ENCODE measurements around the gene MRTO4. TPM values are rescaled to one million over a fixed set of nuclear protein-coding genes. Genes with fewer than 3 reads are reported as not detected.
"Not testable (repeated sequence)": the region's sequence is repeated elsewhere in the genome, so short reads cannot be mapped to it uniquely, and the experiment has no call there.

The MRTO4 gene
- total RNA-seq: 33.5 TPM
- long read RNA-seq, transcript MRTO4-201 (8 exons, 2,315 nt): major isoform, 66 of 83 reads
- long read RNA-seq, partial matches to known transcripts: 2 of 83 reads
- long read RNA-seq, other reads (novel, unspliced or antisense): 15 of 83 reads

GRCh38 chr1:19251305-19252196 lies at the start of gene MRTO4, which contains the start of gene EMC1:
Gene MRTO4 (plus strand): TSS chr1:19251805. CDS start chr1:19251836, 31 bp downstream.
Gene EMC1 (minus strand): TSS chr1:19251524. CDS start chr1:19251509, 15 bp downstream.
- peak; percentile 95 for DNase-seq (ENCODE audit: low spot score)

- DNase-seq (ENCODE audit: low spot score): no peak
These were observed 49.2 kb upstream of the MRTO4 start for GRCh38 chr1:19202396-19202795.

- no peak for DNase-seq (ENCODE audit: low spot score)
These were observed 48.2 kb upstream of the MRTO4 start for GRCh38 chr1:19203440-19203839.

DNA sequence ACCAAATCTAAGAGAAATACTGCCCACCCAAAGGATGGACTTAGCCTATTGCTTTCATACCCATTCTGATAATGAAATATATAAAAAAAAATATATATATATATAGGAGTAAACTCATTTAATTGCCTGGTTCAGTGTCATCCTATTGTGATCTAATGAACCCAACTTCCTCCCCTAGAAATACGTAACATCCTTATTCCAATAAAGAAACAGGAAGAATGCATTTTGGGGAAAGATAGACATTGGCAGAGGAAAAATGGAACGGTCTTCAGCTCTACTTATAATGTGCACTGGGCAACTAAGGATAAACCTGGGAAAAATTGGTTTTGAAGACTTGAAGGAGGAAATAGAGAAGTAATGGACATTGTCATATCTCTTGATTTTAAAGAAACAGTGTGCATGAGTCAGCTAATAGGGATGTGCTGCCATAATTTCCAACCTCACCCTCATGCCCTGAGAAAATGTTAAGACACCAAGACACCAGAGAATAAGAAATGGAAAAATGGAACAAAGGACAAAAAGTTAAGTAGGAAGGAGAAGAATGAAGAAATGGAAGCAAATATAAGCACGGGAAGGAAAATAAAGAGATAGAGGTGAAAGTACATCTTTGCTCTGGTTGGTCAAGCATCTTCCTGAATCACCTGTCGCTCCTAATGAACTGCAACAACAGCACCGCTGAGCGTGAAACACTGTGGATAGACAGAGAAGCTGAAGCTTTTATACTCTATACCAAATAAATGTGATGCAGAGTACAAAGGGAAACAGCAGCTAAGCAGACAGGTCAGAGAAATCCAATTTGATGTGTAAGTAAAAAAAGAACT lies 46.9 kb upstream of the MRTO4 start:
- no peak for DNase-seq (ENCODE audit: low spot score)

- no peak for DNase-seq (ENCODE audit: low spot score)
These were observed 46.2 kb upstream of the MRTO4 start for GRCh38 chr1:19205403-19205802.

- DNase-seq (ENCODE audit: low spot score): no peak
These were observed 45.8 kb upstream of the MRTO4 start for GRCh38 chr1:19205845-19206244.

- DNase-seq (ENCODE audit: low spot score): no peak
These were observed 44.7 kb upstream of the MRTO4 start for GRCh38 chr1:19206947-19207346.

DNA sequence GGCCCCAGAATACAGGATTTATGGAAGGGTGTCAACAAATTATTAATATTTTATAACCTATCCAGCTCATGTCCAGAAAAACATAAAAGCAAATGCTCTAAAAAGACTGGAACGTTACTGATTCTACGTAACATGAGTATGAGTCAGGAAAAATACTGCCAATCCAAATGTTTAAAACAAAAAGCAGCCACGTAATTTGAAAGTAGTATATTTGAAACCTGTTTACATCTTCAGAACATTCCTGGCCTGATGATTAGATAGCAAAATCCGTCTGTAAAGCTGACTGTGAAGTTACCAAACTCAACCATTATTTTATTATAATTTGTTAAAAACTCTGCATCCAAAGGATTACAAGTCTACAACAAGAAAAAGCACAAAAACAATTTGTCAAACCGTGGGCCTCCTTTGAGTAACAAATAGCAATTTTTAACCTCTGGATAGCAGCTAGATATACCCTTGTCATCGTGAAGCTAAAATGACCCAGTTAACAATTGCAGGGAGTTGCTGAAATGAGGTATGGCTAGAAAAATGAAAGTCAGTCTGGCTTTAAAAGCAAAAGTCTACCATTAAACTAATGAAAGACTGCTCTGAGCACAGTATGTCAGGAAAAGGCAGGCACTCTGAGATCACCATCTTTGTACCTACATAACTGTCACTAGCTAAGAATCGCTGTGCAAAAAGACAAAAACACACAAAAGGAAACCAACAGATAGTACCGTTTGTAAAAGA lies 42.7 kb upstream of the MRTO4 start:
- no peak for DNase-seq (ENCODE audit: low spot score)

DNA sequence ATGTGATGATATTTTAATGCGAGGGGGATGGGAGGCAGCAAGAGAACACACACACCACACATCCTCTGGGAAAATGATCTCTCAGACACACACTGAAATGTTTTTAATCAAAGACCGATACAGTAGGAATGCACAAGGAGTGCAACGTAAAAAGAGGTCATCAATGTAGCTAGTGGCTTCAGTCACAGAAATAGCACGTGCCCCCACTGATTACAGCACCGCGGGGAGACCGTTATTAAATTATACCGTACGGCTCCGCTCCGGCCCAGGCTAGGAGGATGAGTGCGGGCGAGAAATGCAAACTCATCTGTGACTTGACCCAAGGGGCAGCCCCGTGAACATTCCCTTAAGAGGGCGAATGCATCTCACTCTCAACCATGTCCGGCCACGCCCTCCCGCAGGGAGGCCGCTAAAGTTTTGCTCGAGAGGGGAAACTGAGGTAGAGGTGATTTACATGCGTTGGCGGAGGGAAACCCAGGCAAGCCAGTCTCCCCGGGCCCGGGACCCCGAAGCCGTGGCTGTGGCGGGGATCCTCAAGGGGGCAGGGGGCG lies 42.1 kb upstream of the MRTO4 start:
- no peak for DNase-seq (ENCODE audit: low spot score)

DNA sequence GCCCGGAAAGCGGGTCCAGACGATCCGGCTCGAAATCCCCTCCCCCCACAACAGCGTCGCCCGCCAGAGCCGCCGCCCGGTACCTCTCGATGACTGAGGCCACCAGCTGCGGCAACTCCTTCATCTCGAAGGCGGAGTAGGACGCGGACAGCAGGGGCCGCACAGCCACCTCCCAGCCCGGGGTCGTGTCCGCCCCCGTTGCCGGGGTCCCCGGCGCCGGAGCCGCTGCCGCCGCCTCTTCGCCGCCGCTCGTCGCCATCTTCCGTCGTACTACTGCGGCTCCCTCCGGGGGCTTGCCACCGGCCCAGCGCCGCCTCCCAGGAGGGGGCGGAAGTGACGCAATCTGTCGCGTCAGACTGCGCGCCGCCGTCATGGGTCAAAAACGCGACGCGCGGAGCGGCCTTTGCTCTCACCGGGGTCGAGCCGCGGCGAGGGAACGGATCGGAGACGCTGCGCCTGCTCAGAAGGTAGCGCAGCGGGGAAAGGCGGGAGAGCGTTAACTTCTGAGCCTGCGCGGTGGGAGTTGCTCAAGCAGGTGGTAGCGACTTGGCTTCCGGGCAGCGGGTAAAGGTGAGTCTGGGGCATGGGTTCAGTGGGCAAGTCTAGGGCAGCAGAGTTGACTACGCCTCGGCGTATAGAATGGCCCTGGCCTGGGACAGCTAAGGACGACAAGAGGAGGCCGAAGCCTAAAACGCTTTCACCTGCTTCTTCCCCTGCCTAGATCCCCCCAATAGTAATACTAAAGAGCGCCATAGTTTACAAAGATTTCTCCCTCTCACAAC lies 41.4 kb upstream of the MRTO4 start, which contains the start of gene UBR4:
Gene UBR4, minus strand, starts transcription at position 277 of the 782 bp plus-strand sequence. Its CDS starts 18 bp downstream, at position 259.
- DNase-seq (ENCODE audit: low spot score): peak; percentile 99

DNA sequence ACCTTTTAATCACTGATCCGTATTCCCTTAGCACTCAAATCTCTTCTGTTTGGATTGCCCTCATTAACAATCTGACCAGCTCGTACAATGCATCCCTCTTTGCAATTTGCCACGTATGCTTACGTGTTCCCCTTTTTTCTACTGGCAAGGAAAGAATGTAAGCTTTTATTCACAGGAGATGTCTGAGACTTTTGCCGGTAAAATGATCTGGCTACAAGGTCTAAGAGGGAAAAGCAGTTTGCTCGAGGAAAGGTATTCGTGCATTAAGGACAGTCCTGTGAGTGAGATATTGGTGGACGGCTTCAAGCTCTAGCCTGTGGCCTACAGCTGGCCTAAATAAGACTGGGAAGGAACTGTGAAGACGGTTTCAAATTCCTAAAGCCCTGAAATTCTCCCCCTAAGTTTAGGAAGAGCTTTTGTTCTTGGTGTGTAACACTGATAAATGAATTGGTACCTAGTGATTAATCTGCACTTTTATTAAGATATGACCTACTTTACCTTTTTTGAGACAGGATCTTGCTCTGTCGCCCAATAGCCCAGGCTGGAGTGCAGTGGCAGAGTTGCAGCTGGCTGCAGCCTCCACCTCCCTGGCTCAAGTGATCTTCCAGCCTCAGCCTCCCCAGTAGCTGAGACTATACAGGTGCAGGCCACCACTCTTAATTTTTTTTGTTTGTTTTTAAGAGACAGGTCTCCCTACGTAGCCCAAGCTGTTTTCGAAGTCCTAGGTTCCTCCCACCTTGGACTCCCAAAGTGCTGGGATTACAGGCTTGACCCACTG lies 40.6 kb upstream of the MRTO4 start:
- no peak for DNase-seq (ENCODE audit: low spot score)

- DNase-seq (ENCODE audit: low spot score): no peak
These were observed 39.4 kb upstream of the MRTO4 start for GRCh38 chr1:19212167-19212566.

DNA sequence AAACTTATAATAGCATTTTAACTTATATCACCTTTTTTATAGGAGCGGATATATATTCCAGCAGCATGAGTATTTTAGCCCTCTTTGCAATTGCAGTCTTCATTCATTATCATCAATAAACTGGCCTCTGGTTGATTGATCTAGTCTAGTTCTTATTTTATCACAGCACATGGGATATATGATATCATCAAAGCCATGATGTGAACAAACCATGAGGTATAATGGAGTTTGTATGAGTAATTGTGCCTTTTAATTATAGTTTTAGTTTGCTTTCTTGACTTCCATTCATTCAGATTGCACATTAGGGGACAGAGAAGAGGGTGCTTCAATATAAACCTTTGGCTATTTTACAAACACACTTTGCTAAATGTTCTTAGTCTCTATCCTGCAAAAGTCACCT lies 38.0 kb upstream of the MRTO4 start:
- no peak for DNase-seq (ENCODE audit: low spot score)

DNA sequence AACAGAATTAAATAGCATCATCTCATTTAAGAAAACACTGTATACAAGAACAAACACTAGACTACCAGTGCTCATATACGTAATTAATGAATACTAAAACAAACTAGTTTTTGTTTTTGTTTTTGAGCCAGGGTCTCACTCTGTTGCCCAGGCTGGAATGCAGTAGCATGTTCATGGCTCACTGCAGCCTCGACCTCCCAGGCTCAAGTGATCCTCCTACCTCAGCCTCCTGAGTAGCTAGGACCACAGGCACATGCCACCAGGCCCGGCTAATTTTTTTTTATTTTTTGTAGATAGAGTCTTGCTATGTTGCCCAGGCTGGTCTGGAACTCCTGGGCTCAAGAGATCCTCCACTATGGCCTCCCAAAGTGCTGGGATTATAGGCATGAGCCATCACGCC lies 35.0 kb upstream of the MRTO4 start:
- not testable (repeated sequence) for DNase-seq (ENCODE audit: low spot score)

GRCh38 chr1:19219451-19219850 lies 32.2 kb upstream of the MRTO4 start:
- DNase-seq (ENCODE audit: low spot score): no peak

DNA sequence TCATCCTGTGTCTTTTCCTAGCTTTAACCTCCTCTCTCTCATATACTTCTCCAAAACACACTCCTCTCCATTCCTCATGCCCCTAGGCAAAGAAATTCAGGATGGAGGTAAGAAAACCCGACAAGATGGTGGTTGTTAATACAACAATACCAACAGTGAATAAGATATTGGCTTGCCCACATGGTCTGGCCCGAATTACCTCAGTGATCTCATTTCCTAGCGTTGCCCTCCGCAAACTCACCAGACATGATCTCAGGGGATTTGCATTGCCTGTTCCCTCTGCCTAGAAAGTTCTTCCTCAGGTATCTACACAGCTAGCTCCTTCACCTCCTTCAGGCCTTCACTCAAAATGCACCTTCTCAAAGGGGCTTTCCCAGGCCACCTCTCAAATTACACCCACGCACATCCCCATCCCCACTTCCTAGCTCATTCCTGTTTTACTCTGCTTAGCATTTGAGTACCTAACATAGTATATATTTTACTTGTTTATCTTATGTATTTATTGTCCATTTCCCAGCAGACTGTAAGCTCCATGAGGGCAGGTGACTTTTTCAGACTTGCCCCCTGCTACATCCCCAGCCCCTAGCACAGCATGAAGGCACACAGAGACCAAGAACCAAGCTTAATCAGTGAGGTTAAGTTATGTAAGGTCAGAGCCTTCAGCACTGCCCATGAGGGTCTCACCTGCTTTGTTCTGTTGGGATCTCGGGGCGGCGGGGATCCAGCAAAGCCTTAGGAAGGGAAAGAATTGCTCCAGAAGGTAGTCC lies 31.3 kb upstream of the MRTO4 start:
- no peak for DNase-seq (ENCODE audit: low spot score)

GRCh38 chr1:19220991-19221390 lies 30.6 kb upstream of the MRTO4 start:
- DNase-seq (ENCODE audit: low spot score): no peak

GRCh38 chr1:19222573-19222972 lies 29.0 kb upstream of the MRTO4 start:
- no peak for DNase-seq (ENCODE audit: low spot score)
